ENCODE data around the gene LPAR5. TPM values are rescaled to one million over a fixed set of nuclear protein-coding genes. Genes with fewer than 3 reads are reported as not detected.
A peak's percentile ranks its signal among the peaks of the same experiment; 100 is the strongest.

The LPAR5 gene
- total and polyA plus RNA-seq, 2 of the 13 experiments (the other 11 are each of a cell fraction or from before 2014, with no cell fraction given): 0.09 to 0.32 TPM

DNA sequence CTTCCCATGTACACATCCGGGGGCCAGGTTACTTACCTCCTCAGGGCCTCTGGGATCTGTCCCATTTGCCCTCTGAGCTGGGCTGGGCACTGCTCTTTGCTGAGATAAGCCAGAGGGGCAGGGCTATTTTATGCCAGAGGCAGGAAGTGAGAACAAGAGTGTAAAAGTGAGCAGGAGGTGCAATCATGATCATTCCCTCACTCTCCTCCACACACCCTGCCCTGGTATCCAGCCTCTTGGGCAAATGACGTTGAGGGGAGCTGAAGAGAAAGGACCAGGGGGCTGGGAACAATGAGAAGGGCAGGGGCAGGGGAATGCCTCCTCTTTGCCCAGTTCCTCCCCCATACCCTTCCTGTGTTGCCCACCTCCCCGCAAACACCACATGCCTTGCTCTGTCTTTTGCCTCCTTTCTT, 4.2 kb downstream of the LPAR5 start (continued):
- TF ChIP-seq, protein P1, sequence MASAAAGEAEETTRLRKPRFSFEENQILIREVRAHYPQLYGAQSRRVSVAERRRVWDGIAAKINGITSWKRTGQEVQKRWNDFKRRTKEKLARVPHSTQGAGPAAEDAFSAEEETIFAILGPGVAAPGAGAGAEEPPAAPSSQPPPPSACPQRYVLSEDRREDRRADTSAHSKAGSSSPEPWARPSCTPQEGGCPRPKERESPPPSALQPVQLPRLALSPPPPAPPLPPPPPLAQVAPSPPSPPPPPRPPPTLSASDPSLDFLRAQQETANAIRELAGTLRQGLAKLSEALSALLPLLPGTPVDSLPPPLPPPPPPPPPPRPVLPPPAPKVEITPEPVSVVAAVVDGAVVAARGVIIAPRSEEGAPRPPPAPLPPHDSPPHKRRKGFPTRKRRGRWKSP (CRISPR knock-in tag; IDR thresholded peaks at IDR 0.05): no peak
- TF ChIP-seq BRD4 (CRISPR knock-in tag; IDR thresholded peaks at IDR 0.05) (no peak), ZBTB3 (CRISPR knock-in tag; IDR thresholded peaks at IDR 0.05; ENCODE audit: borderline replicate concordance, low read depth) (no peak), TFDP2 (CRISPR knock-in tag; IDR thresholded peaks at IDR 0.05) (no peak), HMGA1 (CRISPR knock-in tag; conservative IDR thresholded peaks at IDR 0.05) (no peak), ZNF550 (CRISPR knock-in tag; IDR thresholded peaks at IDR 0.05; ENCODE audit: borderline replicate concordance) (no peak), BRF2 (CRISPR knock-in tag; IDR thresholded peaks at IDR 0.05) (no peak), FOXA1 (IDR thresholded peaks at IDR 0.05) (no peak), FOXA1 (CRISPR knock-in tag; IDR thresholded peaks at IDR 0.05) (peak; percentile 29; the same call in 1 of the 2 replicates), HIVEP1 (CRISPR knock-in tag; IDR thresholded peaks at IDR 0.05) (0 out of 2 replicates have a peak, but pooled peaks have one; percentile 36), GABPA (IDR thresholded peaks at IDR 0.05; ENCODE audit: low read depth, low read length) (no peak; the same call in 1 of the 2 replicates), GABPA (CRISPR knock-in tag; IDR thresholded peaks at IDR 0.05; ENCODE audit: low read depth) (peak; percentile 68), NFE2L2 (IDR thresholded peaks at IDR 0.05; ENCODE audit: low read length) (no peak), PHF5A (CRISPR knock-in tag; IDR thresholded peaks at IDR 0.05; ENCODE audit: low read depth, unreplicated experiment) (no peak), ZNF768 (CRISPR knock-in tag; IDR thresholded peaks at IDR 0.05) (no peak), KLF6 (CRISPR knock-in tag; IDR thresholded peaks at IDR 0.05) (no peak), XRCC5 (optimal IDR thresholded peaks at IDR 0.05; ENCODE audit: low read length) (no peak), ZKSCAN5 (CRISPR knock-in tag; IDR thresholded peaks at IDR 0.05) (peak; percentile 78; the same call in 1 of the 2 replicates), NCOA5 (CRISPR knock-in tag; IDR thresholded peaks at IDR 0.05) (no peak), SOX6 (IDR thresholded peaks at IDR 0.05) (no peak), SOX6 (CRISPR knock-in tag; IDR thresholded peaks at IDR 0.05) (0 out of 2 replicates have a peak, but pooled peaks have one; percentile 18), KDM1A (CRISPR knock-in tag; IDR thresholded peaks at IDR 0.05) (no peak), MEIS2 (CRISPR knock-in tag; IDR thresholded peaks at IDR 0.05) (no peak)
- TF ChIP-seq, protein P2, sequence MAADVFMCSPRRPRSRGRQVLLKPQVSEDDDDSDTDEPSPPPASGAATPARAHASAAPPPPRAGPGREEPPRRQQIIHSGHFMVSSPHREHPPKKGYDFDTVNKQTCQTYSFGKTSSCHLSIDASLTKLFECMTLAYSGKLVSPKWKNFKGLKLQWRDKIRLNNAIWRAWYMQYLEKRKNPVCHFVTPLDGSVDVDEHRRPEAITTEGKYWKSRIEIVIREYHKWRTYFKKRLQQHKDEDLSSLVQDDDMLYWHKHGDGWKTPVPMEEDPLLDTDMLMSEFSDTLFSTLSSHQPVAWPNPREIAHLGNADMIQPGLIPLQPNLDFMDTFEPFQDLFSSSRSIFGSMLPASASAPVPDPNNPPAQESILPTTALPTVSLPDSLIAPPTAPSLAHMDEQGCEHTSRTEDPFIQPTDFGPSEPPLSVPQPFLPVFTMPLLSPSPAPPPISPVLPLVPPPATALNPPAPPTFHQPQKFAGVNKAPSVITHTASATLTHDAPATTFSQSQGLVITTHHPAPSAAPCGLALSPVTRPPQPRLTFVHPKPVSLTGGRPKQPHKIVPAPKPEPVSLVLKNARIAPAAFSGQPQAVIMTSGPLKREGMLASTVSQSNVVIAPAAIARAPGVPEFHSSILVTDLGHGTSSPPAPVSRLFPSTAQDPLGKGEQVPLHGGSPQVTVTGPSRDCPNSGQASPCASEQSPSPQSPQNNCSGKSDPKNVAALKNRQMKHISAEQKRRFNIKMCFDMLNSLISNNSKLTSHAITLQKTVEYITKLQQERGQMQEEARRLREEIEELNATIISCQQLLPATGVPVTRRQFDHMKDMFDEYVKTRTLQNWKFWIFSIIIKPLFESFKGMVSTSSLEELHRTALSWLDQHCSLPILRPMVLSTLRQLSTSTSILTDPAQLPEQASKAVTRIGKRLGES (CRISPR knock-in tag; IDR thresholded peaks at IDR 0.05; ENCODE audit: borderline replicate concordance): no peak
- TF ChIP-seq, protein P3, sequence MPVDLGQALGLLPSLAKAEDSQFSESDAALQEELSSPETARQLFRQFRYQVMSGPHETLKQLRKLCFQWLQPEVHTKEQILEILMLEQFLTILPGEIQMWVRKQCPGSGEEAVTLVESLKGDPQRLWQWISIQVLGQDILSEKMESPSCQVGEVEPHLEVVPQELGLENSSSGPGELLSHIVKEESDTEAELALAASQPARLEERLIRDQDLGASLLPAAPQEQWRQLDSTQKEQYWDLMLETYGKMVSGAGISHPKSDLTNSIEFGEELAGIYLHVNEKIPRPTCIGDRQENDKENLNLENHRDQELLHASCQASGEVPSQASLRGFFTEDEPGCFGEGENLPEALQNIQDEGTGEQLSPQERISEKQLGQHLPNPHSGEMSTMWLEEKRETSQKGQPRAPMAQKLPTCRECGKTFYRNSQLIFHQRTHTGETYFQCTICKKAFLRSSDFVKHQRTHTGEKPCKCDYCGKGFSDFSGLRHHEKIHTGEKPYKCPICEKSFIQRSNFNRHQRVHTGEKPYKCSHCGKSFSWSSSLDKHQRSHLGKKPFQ (CRISPR knock-in tag; IDR thresholded peaks at IDR 0.05; ENCODE audit: insufficient replicate concordance): no peak

Data from HepG2 (cell line).